GM04504 (cell line): ENCODE results near the gene NPLOC4.
A peak's percentile ranks its signal among the peaks of the same experiment; 100 is the strongest.
"Not testable (repeated sequence)": the region's sequence is repeated elsewhere in the genome, so short reads cannot be mapped to it uniquely, and the experiment has no call there.

Source experiments
- DNase-seq: peaks from one replicate; pipeline ENCODE4 v3.0.0-alpha.2; 2012; ENCODE audit warnings: low read depth

NPLOC4 gene

DNA sequence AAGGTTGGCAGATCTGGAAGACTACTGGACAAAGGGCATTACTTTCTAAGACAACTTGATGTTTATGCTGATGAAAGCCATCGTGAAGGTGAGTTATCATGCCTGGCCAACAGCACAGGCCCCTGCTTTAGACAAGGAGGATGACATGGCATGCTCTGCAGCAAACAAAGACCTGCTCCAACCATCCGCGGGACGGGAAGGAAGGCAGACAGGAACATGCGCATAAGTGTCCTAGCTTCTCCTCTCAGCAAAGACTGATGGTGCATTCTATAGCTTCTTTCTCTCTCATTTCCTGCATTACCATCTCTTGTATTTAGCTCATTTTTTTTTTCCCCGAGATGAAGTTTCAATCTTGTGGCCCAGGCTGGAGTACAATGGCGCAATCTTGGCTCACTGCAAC, 5.4 kb downstream of the NPLOC4 start:
- no peak for DNase-seq

DNA sequence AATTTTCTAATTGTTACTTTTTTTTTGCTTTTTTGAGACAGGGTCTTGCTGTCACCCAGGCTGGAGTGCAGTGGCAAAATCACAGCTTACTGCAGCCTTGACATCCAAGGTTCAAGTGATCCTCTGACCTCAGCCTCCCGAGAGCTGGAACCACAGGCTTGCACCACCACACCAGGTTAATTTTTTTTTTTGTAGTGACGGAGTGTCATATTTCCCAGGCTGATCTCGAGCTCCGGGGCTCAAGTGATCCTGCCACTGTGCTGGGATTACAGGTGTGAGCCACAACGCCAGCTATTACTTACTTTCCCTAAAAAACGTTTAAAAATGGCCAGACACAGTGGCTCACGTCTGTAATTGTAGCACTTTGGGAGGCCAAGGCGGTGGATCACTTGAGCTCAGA, 6.6 kb downstream of the NPLOC4 start:
- no peak for DNase-seq

GRCh38 chr17:81621494-81622130, 15.3 kb downstream of the NPLOC4 start:
- DNase-seq, result no peak

DNA sequence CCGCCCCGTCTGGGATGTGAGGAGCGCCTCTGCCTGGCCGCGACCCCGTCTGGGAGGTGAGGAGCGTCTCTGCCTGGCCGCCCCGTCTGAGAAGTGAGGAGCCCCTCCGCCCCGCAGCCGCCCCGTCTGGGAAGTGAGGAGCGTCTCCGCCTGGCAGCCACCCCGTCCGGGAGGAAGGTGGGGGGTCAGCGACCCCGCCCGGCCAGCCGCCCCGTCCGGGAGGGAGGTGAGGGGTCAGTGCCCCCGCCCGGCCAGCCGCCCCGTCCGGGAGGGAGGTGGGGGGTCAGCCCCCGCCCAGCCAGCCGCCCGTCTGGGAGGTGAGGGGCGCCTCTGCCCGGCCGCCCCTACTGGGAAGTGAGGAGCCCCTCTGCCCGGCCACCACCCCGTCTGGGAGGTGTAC, 18.6 kb downstream of the NPLOC4 start:
- not testable (repeated sequence) for DNase-seq

GRCh38 chr17:81616877-81617276, 20.0 kb downstream of the NPLOC4 start:
- DNase-seq, result no peak

DNA sequence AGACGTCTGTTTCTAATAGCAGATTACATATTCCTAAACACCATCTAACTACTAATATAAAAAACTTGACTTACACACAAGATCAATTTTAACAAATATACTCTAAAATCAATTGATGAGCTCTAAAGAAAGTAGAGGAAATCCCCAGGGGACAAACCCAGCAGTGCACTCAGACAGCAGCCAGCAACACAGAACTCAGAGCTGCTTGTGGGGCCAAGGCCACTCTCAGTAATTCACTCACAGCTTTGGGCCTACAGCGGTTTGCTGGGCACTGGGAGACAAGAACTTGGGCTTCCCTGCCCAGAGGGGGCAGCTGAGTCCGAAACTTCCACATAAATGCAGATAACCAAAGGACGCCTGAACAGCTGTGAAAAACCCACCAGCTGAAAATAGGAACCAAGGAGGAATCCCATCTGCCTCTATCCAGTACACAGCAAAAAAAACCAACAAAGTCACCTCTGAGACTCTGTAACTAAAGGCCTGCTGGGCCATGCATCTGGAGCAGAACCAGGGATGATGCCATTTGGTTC, 21.4 kb downstream of the NPLOC4 start:
- no peak for DNase-seq

DNA sequence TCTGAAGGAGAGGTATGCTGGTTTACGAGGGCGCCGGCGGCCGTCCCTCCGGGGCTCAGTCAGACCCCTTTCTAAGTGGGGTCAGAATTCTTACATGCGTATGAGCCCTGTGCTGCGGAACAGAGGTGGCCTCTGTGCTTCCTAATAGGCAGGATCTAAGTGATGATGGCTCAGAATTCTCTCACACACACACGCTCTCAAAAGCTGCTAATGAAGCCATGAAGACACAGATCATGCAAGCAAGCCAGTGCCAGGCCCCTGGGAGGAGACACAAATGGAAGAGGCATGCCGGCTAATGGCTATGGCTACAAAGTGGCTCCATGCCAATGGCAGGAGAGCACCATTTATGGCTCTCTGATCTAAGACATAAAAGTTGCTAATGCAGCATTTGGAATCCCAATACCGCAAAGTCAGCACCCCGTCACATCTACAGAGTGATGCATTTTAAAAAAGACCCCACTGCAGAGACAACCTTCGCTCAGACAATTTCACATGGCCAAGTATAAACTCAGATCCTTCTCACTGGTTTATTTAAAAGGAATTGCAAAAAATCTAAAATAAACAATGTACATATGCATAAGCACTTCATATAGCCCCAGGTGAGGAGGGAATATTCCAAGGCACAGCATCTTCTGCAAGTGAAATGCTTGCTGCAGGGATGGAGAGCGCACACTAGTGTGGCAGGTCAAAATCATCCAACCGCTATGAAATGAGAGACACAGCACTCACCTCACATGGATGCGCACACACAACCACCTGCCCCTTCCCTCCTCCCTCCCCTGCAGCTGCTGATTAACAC, 24.5 kb downstream of the NPLOC4 start:
- no peak for DNase-seq

GRCh38 chr17:81609541-81610311, 27.2 kb downstream of the NPLOC4 start:
- no peak for DNase-seq

DNA sequence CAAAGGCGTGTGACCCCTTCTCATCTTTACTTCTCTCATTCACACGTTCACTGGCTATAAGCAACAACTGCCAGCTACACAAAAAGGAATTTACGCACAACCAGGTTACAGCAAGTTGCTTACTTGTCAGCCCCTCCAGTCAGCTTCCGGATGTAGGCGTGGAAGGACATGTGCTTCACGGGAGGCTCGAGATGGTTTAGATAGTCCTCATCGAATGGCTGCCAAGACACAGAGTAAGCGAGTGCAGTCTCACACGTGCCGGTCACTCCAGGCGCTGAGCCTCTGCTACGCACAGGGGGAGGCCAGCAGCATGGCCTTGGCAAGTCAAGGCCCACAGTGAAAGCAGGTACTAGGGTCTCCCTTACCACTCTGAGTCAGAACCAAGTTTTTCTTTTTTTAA, 28.3 kb downstream of the NPLOC4 start:
- no peak for DNase-seq

DNA sequence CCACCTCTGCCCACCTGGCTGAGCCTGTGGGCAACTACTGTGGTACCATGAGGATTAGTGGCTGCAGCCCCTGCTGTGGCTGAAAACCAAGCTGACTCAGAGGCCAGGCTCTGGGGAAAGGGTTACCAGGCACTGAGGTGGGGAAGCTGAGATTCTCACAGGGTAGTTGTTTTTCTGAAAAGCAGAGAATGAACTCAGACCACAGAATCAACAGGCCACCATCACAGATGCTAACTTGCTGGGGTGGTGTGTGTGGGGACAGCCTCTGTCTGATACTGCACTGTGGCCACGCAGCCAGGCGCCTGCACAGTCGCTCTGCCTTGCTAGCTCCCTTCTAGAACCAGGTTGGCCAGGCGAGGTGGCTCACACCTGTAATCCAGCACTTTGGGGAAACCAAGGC, 28.8 kb downstream of the NPLOC4 start:
- DNase-seq, result no peak

DNA sequence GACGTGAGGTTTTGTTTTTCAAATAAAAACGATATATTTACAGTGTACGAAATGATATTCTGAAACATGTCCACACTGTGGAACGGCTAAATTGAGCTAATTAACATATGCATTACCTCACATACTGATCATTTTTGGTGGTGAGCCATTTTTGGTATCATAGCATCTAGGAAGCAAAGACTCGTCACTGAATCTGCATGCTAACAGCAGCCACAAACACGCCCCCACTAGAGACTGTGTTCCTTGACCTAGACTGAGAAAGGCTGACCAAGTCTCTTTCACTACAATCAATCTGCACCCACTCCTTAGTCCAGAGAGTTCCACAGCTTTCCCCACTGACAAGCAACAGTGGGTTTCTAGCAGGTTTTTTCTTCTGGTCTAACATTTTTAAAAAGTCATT, 29.5 kb downstream of the NPLOC4 start:
- no peak for DNase-seq

DNA sequence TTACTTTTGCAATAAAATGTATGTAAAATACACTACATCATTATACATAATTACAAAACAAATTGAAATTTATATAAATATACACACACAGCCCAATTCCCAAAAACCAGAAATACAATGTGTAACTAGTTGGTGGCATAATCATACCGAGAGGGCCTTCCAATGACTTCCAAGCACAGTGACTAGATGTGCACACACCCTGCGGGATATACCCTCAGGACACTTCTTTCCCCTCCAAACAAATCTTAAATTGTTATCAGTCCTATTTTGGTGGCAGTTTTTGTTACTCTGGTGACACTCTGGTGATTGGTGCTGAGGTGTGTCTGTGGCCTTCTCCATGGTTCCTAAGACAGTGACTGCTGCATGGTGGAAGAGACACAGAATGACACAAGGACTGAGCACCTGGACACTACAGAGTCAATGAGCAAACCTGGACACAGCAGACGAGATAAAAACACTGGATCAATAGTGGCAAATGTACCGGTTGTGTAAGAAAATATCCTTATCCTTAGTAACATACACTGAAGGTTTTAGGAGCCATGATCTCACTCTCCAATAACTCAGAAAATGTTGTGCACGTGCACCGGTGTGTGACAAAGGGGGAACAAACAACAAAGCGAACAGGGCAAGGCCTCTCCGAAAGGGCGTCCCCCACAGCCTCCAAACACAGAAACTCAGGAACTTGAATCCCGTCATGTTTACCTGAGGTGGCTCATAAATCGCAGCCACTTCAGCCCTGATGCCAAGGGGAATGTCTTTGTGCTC, 32.9 kb downstream of the NPLOC4 start:
- no peak for DNase-seq

GRCh38 chr17:81601525-81602120, 35.3 kb downstream of the NPLOC4 start:
- peak; percentile 60 for DNase-seq

GRCh38 chr17:81599719-81600486, 37.0 kb downstream of the NPLOC4 start:
- no peak for DNase-seq

GRCh38 chr17:81593105-81593871, 43.6 kb downstream of the NPLOC4 start:
- no peak for DNase-seq

DNA sequence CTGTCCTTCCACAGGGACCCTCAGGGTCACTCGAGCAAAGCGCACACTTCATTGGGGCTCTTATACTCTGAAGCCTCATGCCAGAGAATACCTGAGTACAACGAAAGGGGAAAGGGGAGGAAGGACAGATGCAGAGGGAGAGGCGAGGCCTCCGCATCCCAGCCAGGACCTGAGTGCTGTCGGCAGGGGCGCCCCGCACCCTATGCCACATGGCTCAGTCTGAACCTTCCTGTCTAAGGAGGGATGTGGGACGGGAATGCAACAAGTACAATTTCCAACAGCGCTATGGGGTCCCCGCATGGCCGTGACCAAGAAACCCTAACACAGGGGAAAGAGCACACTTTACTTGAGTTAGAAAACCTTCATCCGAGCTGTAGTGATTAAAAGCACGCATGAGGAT, 44.9 kb downstream of the NPLOC4 start:
- no peak for DNase-seq

DNA sequence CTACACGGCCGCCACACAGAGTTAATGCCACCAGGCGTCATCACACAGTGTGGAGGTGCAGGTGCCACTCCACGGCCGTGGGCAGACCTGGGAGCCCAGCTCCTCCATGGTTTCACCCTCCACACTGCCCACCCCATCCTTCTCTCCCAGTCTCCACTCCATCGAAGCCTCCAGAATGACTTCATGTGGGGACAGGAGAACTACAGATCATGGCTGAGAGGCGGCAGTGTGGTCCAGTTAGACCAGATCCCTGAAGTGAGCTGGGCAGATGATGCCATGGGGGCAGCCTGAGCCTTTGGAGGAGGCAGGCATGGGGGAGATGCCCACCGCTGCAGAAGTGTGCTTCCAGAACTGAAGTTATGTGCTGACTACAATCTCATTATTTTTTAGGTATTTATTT, 46.8 kb downstream of the NPLOC4 start:
- no peak for DNase-seq

GRCh38 chr17:81589612-81590011, 47.3 kb downstream of the NPLOC4 start:
- DNase-seq, result no peak

DNA sequence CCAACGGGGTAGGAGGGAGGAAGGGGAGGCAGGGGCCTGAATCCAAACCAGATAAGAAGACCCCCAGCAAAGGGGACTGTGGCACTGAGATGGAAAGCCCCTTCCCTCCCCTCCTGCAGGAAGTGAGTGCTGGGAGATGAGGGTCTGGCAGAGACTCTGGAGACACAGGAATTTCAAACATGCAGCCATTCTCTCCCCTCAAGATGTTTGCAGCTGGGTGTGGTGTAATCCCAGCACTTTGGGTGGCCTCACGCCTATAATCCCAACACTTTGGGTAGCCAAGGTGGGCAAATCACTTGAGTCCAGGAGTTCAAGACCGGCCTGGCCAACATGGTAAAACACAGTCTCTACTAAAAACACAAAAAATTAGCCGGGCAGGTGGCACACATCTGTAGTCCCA, 50.8 kb downstream of the NPLOC4 start:
- DNase-seq, result no peak

DNA sequence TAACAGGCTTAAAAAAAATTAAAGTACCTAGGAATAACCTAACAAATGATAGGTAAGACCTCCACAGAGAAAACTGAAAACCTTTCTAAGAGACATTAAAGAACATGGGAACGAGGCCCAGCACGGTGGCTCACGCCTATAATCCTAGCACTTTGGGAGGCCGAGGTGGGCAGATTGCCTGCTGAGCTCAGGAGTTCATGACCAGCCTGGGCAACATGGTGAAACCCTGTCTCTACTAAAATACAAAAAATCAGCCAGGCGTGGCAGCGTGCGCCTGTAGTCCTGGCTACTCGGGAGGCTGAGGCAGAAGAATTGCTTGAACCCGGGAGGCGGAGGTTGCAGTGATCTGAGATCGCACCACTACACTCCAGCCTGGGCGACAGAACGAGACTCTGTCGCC, 52.1 kb downstream of the NPLOC4 start:
- DNase-seq, result not testable (repeated sequence)
